SK-N-SH treated with all-trans-retinoic acid at 6 μM for 48 hours (cell line): ENCODE data around the gene RPS6KA4.

ENCODE experiments used
- CREB5 ChIP-seq: fragments of 250-450 bp; sonication (Bioruptor Pico); IDR thresholded peaks from 2 replicates; pipeline ENCODE4 v1.5.1; 2020; ENCODE audit warnings: low read depth, mild to moderate bottlenecking, moderate library complexity
- CSRNP3 ChIP-seq: fragments of 250-450 bp; sonication (Bioruptor Pico); IDR thresholded peaks from 2 replicates; pipeline ENCODE4 v1.5.1; 2021; ENCODE audit warnings: mild to moderate bottlenecking, moderate library complexity
- PATZ1 ChIP-seq: fragments of 250-450 bp; sonication (Bioruptor Pico); IDR thresholded peaks from 2 replicates; pipeline ENCODE4 v1.8.0; 2020; ENCODE audit warnings: mild to moderate bottlenecking, moderate library complexity, borderline replicate concordance
- RARB ChIP-seq: fragments of 250-450 bp; sonication (Bioruptor Pico); IDR thresholded peaks from 2 replicates; pipeline ENCODE4 v1.8.0; 2021; ENCODE audit warnings: mild to moderate bottlenecking, moderate library complexity
- SNAI2 ChIP-seq: fragments of 250-450 bp; sonication (Bioruptor Pico); IDR thresholded peaks from 2 replicates; pipeline ENCODE4 v1.5.0; 2020; ENCODE audit warnings: mild to moderate bottlenecking, moderate library complexity
- TCF4 ChIP-seq: fragments of 250-450 bp; sonication (Bioruptor Pico); IDR thresholded peaks from 2 replicates; pipeline ENCODE4 v1.8.0; 2021; ENCODE audit warnings: mild to moderate bottlenecking, moderate library complexity, borderline replicate concordance
- ZFP3 ChIP-seq: fragments of 250-450 bp; sonication (Bioruptor Pico); IDR thresholded peaks from 2 replicates; pipeline ENCODE4 v1.5.0; 2020; ENCODE audit warnings: mild to moderate bottlenecking, moderate library complexity
- ZNF8 ChIP-seq: fragments of 450-650 bp; formaldehyde crosslinking; IDR thresholded peaks from 2 replicates; pipeline ENCODE4 v1.5.0; 2020; ENCODE audit warnings: mild to moderate bottlenecking, moderate library complexity

GRCh38 chr11:64415996-64416728 is 57.2 kb downstream of the RPS6KA4 start:
- no peak for TF ChIP-seq ZFP3
- TF ChIP-seq RARB: no peak
- no peak for TF ChIP-seq PATZ1 (CRISPR knock-in tag)
- TF ChIP-seq ZNF8 (CRISPR knock-in tag): no peak
- TF ChIP-seq CREB5 (CRISPR knock-in tag): no peak
- TF ChIP-seq CSRNP3 (CRISPR knock-in tag): no peak
- no peak for TF ChIP-seq SNAI2
- TF ChIP-seq TCF4: no peak
